Body of pancreas (tissue), 4 donors: ENCODE measurements around the gene PARM1. TPM values are rescaled to one million over a fixed set of nuclear protein-coding genes. Genes with fewer than 3 reads are reported as not detected.

Source experiments
- ATAC-seq: fragments of 150-250 bp; one replicate; pipeline ENCODE4 v1.9.1; 2016
- DNase-seq, 4 donors: peaks; one replicate each; pipeline ENCODE4 v3.0.0-alpha.2; 2019
- H3K27ac ChIP-seq, 4 donors: fragments of 200-600 bp; sonication (generic); 1 replicate in 3 of 4; 2 replicates in 1 of 4; pipeline versions ENCODE4 v1.5.1 to v1.6.1; 2016 to 2019; ENCODE audit warnings: mild to moderate bottlenecking in 1 of 4, mixed read lengths in 1 of 4, moderate library complexity in 1 of 4
- H3K27me3 ChIP-seq, 2 donors: fragments of 200-600 bp; sonication (generic); one replicate each; pipeline ENCODE4 v1.6.0; 2016; ENCODE audit warnings: mild to moderate bottlenecking in 1 of 2
- H3K36me3 ChIP-seq, 2 donors: fragments of 200-600 bp; sonication (generic); replicated peaks in 1 of 2; 2 replicates each; pipeline ENCODE4 v1.5.1; 2016; ENCODE audit warnings: low read depth in 2 of 2; ENCODE audit not compliant: insufficient read depth in 1 of 2
- H3K4me1 ChIP-seq: fragments of 200-600 bp; sonication (generic); one replicate; pipeline ENCODE4 v1.6.0; 2016
- H3K4me3 ChIP-seq, 2 donors: fragments of 200-600 bp; sonication (generic); 1 replicate in 1 of 2; 2 replicates in 1 of 2; pipeline ENCODE4 v1.5.1; 2016 to 2019
- H3K9me3 ChIP-seq, 3 donors: fragments of 200-600 bp; sonication (generic); 1 replicate in 2 of 3; 2 replicates in 1 of 3; pipeline ENCODE4 v1.5.1; 2016
- POLR2A ChIP-seq, 3 donors: fragments of 450-650 bp; IDR thresholded peaks; one replicate each; pipeline ENCODE4 v1.6.1; 2016; ENCODE audit warnings: antibody characterized with exemption in 3 of 3, mild to moderate bottlenecking in 2 of 3
- WGBS, 2 donors: methylation state at CpG; one replicate each; pipeline ENCODE4 v1.1.5; 2017; 5-methylcytosine and 5-hydroxymethylcytosine counted together
- intact Hi-C: fragments of 100-400 bp; cut with DNase I; formaldehyde crosslinking; loops from one replicate; pipeline ENCODE4 v1.15.1; 2023
- total RNA-seq, 2 donors: library from RNA; depleted of rRNA; stranded (reverse); fragments of >200 nt; gene quantifications; one replicate each; pipeline ENCODE4 v1.1.0, GENCODE V29; 2016
- TF ChIP-seq, protein P1 (sequence below), 7 experiments: fragments of 450-650 bp in 4 of 7; fragments of 200-600 bp in 3 of 7; sonication (generic) in 3 of 7; IDR thresholded peaks; one replicate each; pipeline ENCODE4 v1.5.1; 2016 to 2019; ENCODE audit warnings: antibody characterized with exemption in 7 of 7

The PARM1 gene
- total RNA-seq, 2 donors from 2014 or later = 21.0 to 28.7 TPM

DNA sequence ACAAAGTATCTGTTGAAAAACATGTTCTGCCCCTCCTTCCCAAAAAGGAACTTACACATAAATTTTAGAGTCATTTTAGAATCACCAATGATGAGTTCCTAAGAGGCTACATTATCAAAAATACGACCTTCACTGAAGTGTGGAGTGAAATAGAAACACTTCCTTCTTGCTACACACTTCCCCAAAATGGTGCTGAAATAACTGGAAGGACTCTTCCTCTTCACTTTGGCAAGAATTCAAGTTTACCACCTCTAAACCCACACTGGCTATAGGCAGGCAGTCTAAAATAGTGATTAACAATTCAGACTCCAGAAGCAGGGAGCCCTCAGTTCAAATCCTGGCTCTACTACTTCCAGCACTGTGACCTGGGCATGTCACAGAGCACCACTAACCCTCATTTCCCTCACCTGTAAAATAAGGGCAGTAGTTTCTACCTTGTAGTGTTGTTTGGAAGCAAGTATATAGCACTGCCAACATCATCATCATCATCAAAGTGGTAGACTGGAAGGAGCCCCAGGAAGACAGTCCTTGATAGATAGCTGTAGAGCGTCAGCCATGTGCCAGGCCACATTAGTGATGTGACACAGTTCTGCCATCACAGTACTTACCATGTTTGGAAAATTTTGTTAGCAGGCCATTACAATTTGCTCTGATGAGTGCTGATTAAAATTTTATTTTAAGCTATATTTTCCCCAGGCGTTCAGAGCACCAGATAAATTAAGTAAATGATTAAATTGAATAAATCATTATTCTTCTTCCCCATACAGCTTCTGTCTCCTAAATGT lies 103.3 kb downstream of the PARM1 start:
- TF ChIP-seq, protein P1, sequence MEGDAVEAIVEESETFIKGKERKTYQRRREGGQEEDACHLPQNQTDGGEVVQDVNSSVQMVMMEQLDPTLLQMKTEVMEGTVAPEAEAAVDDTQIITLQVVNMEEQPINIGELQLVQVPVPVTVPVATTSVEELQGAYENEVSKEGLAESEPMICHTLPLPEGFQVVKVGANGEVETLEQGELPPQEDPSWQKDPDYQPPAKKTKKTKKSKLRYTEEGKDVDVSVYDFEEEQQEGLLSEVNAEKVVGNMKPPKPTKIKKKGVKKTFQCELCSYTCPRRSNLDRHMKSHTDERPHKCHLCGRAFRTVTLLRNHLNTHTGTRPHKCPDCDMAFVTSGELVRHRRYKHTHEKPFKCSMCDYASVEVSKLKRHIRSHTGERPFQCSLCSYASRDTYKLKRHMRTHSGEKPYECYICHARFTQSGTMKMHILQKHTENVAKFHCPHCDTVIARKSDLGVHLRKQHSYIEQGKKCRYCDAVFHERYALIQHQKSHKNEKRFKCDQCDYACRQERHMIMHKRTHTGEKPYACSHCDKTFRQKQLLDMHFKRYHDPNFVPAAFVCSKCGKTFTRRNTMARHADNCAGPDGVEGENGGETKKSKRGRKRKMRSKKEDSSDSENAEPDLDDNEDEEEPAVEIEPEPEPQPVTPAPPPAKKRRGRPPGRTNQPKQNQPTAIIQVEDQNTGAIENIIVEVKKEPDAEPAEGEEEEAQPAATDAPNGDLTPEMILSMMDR (IDR thresholded peaks at IDR 0.05) = no peak
- no peak for TF ChIP-seq POLR2A (IDR thresholded peaks at IDR 0.05)
- no peak overlapping the region for H3K4me3 ChIP-seq
- ATAC-seq = no peak
- intact Hi-C loops = no loop called here
- H3K27me3 ChIP-seq = no peaks in the 10 kb centered on the region
- H3K9me3 ChIP-seq = no peaks in the 10 kb centered on the region
- DNase-seq = no peak
- peaks cover 7% of the 10 kb centered on the region for H3K4me1 ChIP-seq
- H3K36me3 ChIP-seq = no peaks in the 10 kb centered on the region
- H3K27ac ChIP-seq = no peak overlapping the region
- WGBS, 2 donors = 62 to 72% methylated on average over 3 of the region's 3 CpGs

DNA sequence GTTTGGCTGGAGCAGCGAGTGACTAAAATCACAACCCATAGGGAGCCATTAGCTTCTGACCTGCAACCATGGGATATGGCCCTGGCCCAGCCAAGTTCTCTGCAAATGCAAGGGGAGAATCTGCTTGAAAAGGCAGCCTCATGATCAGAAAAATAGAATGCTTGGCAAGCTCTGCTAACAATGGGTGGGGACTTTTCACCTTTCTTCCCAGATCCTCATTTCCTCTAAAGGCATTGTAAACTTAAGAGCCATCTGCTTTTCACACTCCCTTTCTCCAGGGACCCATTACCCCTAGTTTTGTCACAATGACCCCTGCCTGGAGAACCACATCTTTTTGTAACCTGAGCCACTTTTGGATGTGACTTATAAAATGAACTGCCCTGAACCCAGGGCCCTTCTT lies 104.3 kb downstream of the PARM1 start:
- Histone ChIP-seq H3K9me3 (no peaks in the 10 kb centered on the region), H3K36me3 (no peaks in the 10 kb centered on the region), H3K4me1 (no peaks in the 10 kb centered on the region), H3K4me3 (no peak overlapping the region), H3K27ac (no peak overlapping the region), H3K27me3 (no peaks in the 10 kb centered on the region)
- DNase-seq (no peak), ATAC-seq (no peak)
- TF ChIP-seq, protein P1 (IDR thresholded peaks at IDR 0.05) = no peak
- no peak for TF ChIP-seq POLR2A (IDR thresholded peaks at IDR 0.05)
- 79 to 83% methylated on average over 1 of the region's 1 CpG for WGBS, 2 donors
- intact Hi-C loops = no loop called here

DNA sequence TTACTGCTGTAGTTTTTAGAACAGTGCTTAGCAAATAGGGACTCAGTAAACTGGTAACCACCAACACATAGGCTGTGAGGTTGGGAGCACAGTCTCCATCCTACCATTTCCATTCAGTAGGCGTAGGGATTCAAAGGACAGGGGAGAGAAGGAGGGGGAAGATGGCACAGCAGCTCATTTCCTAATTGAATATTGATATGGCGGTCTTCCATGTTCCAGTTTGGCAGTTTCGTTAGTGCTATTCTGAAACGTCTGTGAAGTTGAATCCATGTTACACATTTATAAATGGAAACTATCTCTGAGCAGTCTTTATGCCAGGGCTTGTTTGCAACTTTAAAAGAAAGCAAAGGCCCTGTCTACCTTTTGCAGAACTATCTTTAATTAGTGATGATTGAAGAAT lies 105.5 kb downstream of the PARM1 start:
- WGBS, 2 donors = 84 to 88% methylated on average over 4 of the region's 4 CpGs
- DNase-seq (no peak), ATAC-seq (no peak)
- intact Hi-C loops = no loop called here
- H3K27ac ChIP-seq = no peak overlapping the region
- no peaks in the 10 kb centered on the region for H3K4me1 ChIP-seq
- TF ChIP-seq, protein P1 (IDR thresholded peaks at IDR 0.05) = no peak
- TF ChIP-seq POLR2A (IDR thresholded peaks at IDR 0.05) = no peak
- H3K27me3 ChIP-seq = no peaks in the 10 kb centered on the region
- no peak overlapping the region for H3K4me3 ChIP-seq
- H3K36me3 ChIP-seq = no peaks in the 10 kb centered on the region
- no peaks in the 10 kb centered on the region for H3K9me3 ChIP-seq

DNA sequence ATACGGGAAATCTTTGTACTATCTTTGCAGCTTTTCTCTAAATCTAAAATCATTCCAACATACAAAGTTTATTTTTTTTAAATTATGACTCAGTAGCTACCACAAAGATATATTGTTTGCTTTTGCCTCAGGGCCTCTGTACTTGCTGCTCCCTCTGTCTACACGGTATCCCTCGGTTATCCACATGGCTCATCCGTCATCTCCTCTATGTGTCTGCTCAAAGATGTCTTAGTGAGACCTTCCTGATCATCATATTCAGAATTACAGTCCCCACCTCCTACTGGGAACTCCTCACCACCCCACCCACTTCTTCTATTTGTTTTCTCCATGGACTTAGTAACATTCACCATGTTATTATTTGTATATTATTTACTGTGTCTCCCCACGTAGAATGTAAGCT lies 107.8 kb downstream of the PARM1 start:
- H3K9me3 ChIP-seq = no peaks in the 10 kb centered on the region
- TF ChIP-seq, protein P1 (IDR thresholded peaks at IDR 0.05) = no peak
- no peak for TF ChIP-seq POLR2A (IDR thresholded peaks at IDR 0.05)
- H3K27ac ChIP-seq = no peak overlapping the region
- no peak for ATAC-seq
- H3K36me3 ChIP-seq = no peaks in the 10 kb centered on the region
- intact Hi-C loops = no loop called here
- H3K27me3 ChIP-seq = no peaks in the 10 kb centered on the region
- DNase-seq = no peak
- no peak overlapping the region for H3K4me3 ChIP-seq
- 85 to 94% methylated on average over 5 of the region's 5 CpGs for WGBS, 2 donors
- no peaks in the 10 kb centered on the region for H3K4me1 ChIP-seq
